Duodenal mucosa (tissue), 2 donors: ENCODE measurements around the gene DYSF.

ENCODE experiments used
- H3K27ac ChIP-seq: one replicate; pipeline ENCODE4 v1.7.0; 2013; ENCODE audit warnings: low read depth, low read length
- H3K27me3 ChIP-seq, 2 donors: one replicate each; pipeline ENCODE4 v1.7.0; 2013; ENCODE audit warnings: low read length in 2 of 2, control low read depth in 1 of 2; ENCODE audit not compliant: insufficient read depth in 2 of 2, control insufficient read depth in 1 of 2
- H3K36me3 ChIP-seq, 2 donors: one replicate each; pipeline ENCODE4 v1.7.0; 2013; ENCODE audit warnings: low read length in 2 of 2, control low read depth in 1 of 2; ENCODE audit not compliant: insufficient read depth in 2 of 2, control insufficient read depth in 1 of 2
- H3K4me1 ChIP-seq, 2 donors: one replicate each; pipeline ENCODE4 v1.7.0; 2013; ENCODE audit warnings: low read length in 2 of 2, control low read depth in 1 of 2; ENCODE audit not compliant: insufficient read depth in 2 of 2, control insufficient read depth in 1 of 2
- H3K4me3 ChIP-seq, 2 donors: one replicate each; pipeline ENCODE4 v1.7.0; 2013; ENCODE audit warnings: low read length in 2 of 2, low read depth in 1 of 2
- H3K9ac ChIP-seq, 2 donors: one replicate each; pipeline ENCODE4 v1.7.0; 2013; ENCODE audit warnings: low read length in 2 of 2, low read depth in 1 of 2
- H3K9me3 ChIP-seq, 2 donors: one replicate each; pipeline ENCODE4 v1.7.0; 2013; ENCODE audit warnings: low read length in 2 of 2, control low read depth in 1 of 2; ENCODE audit not compliant: control insufficient read depth in 1 of 2

Gene DYSF

GRCh38 chr2:71563872-71564271 is 110.5 kb downstream of the DYSF start:
- Histone ChIP-seq H3K4me3 (no peak overlapping the region), H3K27ac (no peak overlapping the region), H3K4me1 (no peaks in the 10 kb centered on the region), H3K9me3 (no peaks in the 10 kb centered on the region), H3K9ac (no peak overlapping the region), H3K36me3 (no peaks in the 10 kb centered on the region), H3K27me3 (no peaks in the 10 kb centered on the region)

GRCh38 chr2:71564361-71564760 is 111.0 kb downstream of the DYSF start:
- H3K4me3 ChIP-seq: no peak overlapping the region
- H3K4me1 ChIP-seq: no peaks in the 10 kb centered on the region
- H3K9ac ChIP-seq: no peak overlapping the region
- no peak overlapping the region for H3K27ac ChIP-seq
- no peaks in the 10 kb centered on the region for H3K36me3 ChIP-seq
- H3K9me3 ChIP-seq: no peaks in the 10 kb centered on the region
- H3K27me3 ChIP-seq: no peaks in the 10 kb centered on the region

- H3K4me3 ChIP-seq: no peak overlapping the region
- H3K27ac ChIP-seq: no peak overlapping the region
- no peak overlapping the region for H3K9ac ChIP-seq
- no peaks in the 10 kb centered on the region for H3K36me3 ChIP-seq
- no peaks in the 10 kb centered on the region for H3K9me3 ChIP-seq
- H3K27me3 ChIP-seq: no peaks in the 10 kb centered on the region
- H3K4me1 ChIP-seq: no peaks in the 10 kb centered on the region
Measured at GRCh38 chr2:71564790-71565189, 111.4 kb downstream of the DYSF start.

- Histone ChIP-seq H3K27me3 (no peaks in the 10 kb centered on the region), H3K4me1 (no peaks in the 10 kb centered on the region), H3K9me3 (peaks cover 0 to 6% of the 10 kb centered on the region in 2 donors), H3K9ac (no peak overlapping the region), H3K27ac (no peak overlapping the region), H3K36me3 (peaks cover 0 to 9% of the 10 kb centered on the region in 2 donors), H3K4me3 (no peak overlapping the region)
Measured at GRCh38 chr2:71566372-71566771, 113.0 kb downstream of the DYSF start.

GRCh38 chr2:71567625-71568024 is 114.3 kb downstream of the DYSF start:
- peaks cover 0 to 6% of the 10 kb centered on the region in 2 donors for H3K9me3 ChIP-seq
- no peak overlapping the region for H3K27ac ChIP-seq
- H3K9ac ChIP-seq: no peak overlapping the region
- peaks cover 0 to 16% of the 10 kb centered on the region in 2 donors for H3K36me3 ChIP-seq
- no peaks in the 10 kb centered on the region for H3K27me3 ChIP-seq
- H3K4me1 ChIP-seq: no peaks in the 10 kb centered on the region
- H3K4me3 ChIP-seq: no peak overlapping the region

- H3K4me1 ChIP-seq: no peaks in the 10 kb centered on the region
- H3K27ac ChIP-seq: no peak overlapping the region
- peaks cover 0 to 6% of the 10 kb centered on the region in 2 donors for H3K9me3 ChIP-seq
- no peak overlapping the region for H3K9ac ChIP-seq
- no peak overlapping the region for H3K4me3 ChIP-seq
- H3K27me3 ChIP-seq: no peaks in the 10 kb centered on the region
- H3K36me3 ChIP-seq: peaks cover 0 to 16% of the 10 kb centered on the region in 2 donors
Measured at GRCh38 chr2:71568103-71568502, 114.7 kb downstream of the DYSF start.

DNA sequence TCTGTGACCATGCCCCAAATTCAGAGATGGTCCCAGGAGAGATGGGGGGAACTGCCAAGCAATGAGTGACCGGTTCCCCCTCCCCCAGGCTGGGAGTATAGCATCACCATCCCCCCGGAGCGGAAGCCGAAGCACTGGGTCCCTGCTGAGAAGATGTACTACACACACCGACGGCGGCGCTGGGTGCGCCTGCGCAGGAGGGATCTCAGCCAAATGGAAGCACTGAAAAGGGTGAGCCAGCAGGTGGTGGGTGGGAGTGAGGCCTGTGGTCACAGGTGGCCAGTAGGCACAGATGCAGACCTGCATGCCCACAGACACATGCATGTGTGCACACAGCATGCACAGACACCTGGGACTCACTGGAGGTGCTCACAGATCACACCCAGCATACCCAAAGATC is 117.2 kb downstream of the DYSF start:
- Histone ChIP-seq H3K9ac (no peak overlapping the region), H3K4me1 (no peaks in the 10 kb centered on the region), H3K27ac (no peak overlapping the region), H3K27me3 (no peaks in the 10 kb centered on the region), H3K9me3 (peaks cover 0 to 6% of the 10 kb centered on the region in 2 donors), H3K4me3 (no peak overlapping the region), H3K36me3 (peaks cover 0 to 16% of the 10 kb centered on the region in 2 donors)

DNA sequence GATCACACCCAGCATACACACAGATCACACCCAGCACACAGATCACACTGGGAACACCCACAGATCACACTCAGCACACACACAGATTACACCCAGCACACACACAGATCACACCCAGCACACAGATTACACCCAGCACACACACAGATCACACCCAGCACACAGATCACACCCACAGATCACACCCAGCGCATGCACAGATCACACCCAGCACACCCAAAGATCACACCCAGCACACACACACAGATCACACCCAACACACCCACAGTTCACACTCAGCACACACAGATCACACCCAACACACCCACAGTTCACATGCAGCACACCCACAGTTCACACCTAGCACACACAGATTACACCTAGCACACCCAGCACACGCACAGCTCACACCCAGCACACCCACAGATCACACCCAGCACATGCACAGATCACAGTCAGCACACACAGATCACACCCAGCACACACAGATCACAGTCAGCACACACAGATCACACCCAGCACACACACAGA is 117.6 kb downstream of the DYSF start:
- Histone ChIP-seq H3K9me3 (peaks cover 0 to 6% of the 10 kb centered on the region in 2 donors), H3K4me1 (no peaks in the 10 kb centered on the region), H3K9ac (no peak overlapping the region), H3K36me3 (peaks cover 0 to 16% of the 10 kb centered on the region in 2 donors), H3K27me3 (no peaks in the 10 kb centered on the region), H3K4me3 (no peak overlapping the region), H3K27ac (no peak overlapping the region)

DNA sequence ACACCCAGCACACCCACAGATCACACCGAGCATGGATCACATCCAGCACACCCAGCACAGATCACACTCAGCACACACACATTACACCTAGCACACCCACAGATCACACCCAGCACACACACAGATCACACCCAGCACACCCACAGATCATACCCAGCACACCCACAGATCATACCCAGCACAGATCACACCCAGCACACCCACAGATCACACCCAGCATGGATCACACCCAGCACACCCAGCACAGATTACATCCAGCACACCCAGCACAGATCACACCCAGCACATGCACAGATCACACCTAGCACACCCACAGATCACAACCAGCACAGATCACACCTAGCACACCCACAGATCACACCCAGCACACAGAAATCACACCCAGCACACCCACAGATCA is 118.6 kb downstream of the DYSF start:
- H3K4me1 ChIP-seq: no peaks in the 10 kb centered on the region
- H3K27ac ChIP-seq: no peak overlapping the region
- no peaks in the 10 kb centered on the region for H3K27me3 ChIP-seq
- no peak overlapping the region for H3K9ac ChIP-seq
- H3K36me3 ChIP-seq: peaks cover 0 to 16% of the 10 kb centered on the region in 2 donors
- no peak overlapping the region for H3K4me3 ChIP-seq
- peaks cover 0 to 6% of the 10 kb centered on the region in 2 donors for H3K9me3 ChIP-seq

- Histone ChIP-seq H3K27me3 (no peaks in the 10 kb centered on the region), H3K9ac (no peak overlapping the region), H3K36me3 (peaks cover 0 to 11% of the 10 kb centered on the region in 2 donors), H3K9me3 (peaks cover 0 to 4% of the 10 kb centered on the region in 2 donors), H3K4me3 (no peak overlapping the region), H3K4me1 (no peaks in the 10 kb centered on the region), H3K27ac (no peak overlapping the region)
Measured at GRCh38 chr2:71575966-71576365, 122.6 kb downstream of the DYSF start.

- Histone ChIP-seq H3K4me3 (no peak overlapping the region), H3K27me3 (no peaks in the 10 kb centered on the region), H3K9me3 (no peaks in the 10 kb centered on the region), H3K9ac (no peak overlapping the region), H3K36me3 (peaks cover 0 to 7% of the 10 kb centered on the region in 2 donors), H3K4me1 (no peaks in the 10 kb centered on the region), H3K27ac (no peak overlapping the region)
Measured at GRCh38 chr2:71576541-71576940, 123.2 kb downstream of the DYSF start.
